Measurements from ENCODE around the gene CD81.
"Not testable (repeated sequence)": the region's sequence is repeated elsewhere in the genome, so short reads cannot be mapped to it uniquely, and the experiment has no call there.

DNA sequence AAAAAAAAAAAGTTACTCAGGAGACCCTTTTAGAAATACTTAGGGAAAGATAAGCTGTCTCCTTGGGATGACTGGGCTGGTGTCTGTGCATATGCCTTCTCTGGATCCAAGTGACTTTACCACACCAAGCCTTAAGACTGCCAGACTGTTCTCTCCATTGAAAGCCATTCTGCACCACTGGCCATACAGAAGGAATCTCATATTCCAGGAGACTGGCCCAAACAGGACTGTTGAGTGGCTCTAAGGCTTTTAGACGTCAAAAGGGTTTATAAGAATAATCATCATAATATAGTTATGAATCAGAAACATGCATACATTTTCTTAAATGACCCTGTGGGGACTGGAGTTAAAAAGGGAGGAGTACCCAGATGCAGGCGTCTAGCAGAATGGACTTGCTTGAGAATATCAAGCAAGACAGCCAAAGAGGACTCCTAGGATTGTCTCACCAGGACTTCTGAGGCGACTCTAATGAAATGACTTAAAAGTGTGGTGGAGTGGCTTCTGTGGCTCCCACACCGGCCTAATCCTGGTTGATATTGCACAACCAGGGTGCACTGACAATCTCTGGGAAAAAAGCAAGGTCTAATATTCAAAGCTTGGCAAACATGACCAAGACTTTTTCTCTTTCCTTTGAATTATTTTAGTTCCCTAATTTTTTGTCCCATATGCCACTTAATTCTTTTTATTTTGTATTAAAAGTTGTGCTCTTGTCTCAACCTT is 43.5 kb upstream of the CD81 start:
- TF ChIP-seq, protein P1, sequence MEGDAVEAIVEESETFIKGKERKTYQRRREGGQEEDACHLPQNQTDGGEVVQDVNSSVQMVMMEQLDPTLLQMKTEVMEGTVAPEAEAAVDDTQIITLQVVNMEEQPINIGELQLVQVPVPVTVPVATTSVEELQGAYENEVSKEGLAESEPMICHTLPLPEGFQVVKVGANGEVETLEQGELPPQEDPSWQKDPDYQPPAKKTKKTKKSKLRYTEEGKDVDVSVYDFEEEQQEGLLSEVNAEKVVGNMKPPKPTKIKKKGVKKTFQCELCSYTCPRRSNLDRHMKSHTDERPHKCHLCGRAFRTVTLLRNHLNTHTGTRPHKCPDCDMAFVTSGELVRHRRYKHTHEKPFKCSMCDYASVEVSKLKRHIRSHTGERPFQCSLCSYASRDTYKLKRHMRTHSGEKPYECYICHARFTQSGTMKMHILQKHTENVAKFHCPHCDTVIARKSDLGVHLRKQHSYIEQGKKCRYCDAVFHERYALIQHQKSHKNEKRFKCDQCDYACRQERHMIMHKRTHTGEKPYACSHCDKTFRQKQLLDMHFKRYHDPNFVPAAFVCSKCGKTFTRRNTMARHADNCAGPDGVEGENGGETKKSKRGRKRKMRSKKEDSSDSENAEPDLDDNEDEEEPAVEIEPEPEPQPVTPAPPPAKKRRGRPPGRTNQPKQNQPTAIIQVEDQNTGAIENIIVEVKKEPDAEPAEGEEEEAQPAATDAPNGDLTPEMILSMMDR (IDR thresholded peaks at IDR 0.05), result not testable (repeated sequence)
- TF ChIP-seq POLR2AphosphoS5, POLR2A (IDR thresholded peaks at IDR 0.05): not testable (repeated sequence)

Data from suprapubic skin (tissue), 4 donors.